ENCODE measurements around the gene AP1S3.
"Not testable (repeated sequence)": the region's sequence is repeated elsewhere in the genome, so short reads cannot be mapped to it uniquely, and the experiment has no call there.

GRCh38 chr2:223871661-223872060 is 34.3 kb upstream of the AP1S3 start:
- not testable (repeated sequence) for TF ChIP-seq SUZ12 (IDR thresholded peaks at IDR 0.05; ENCODE audit: extremely low read depth, insufficient read depth, insufficient read length); YY1 (IDR thresholded peaks at IDR 0.05; ENCODE audit: insufficient read depth, insufficient read length); ZNF274 (IDR thresholded peaks at IDR 0.05; ENCODE audit: low read depth, low read length)

All from NT2/D1 (cell line).